ENCODE results near the gene CCDC12. TPM values are rescaled to one million over a fixed set of nuclear protein-coding genes. Genes with fewer than 3 reads are reported as not detected.

CCDC12 gene
- total and polyA plus RNA-seq, 2 of the 13 experiments (the other 11 are each of a cell fraction or from before 2014, with no cell fraction given): 30.1 to 49.5 TPM

GRCh38 chr3:46976326-46977190 is at the start of gene CCDC12 (continued):
- no peak for TF ChIP-seq CEBPZ (IDR thresholded peaks at IDR 0.05; ENCODE audit: low read length)
- TF ChIP-seq STAG1 (CRISPR knock-in tag; IDR thresholded peaks at IDR 0.05): peak; percentile 33; the same call in 1 of the 2 replicates
- TF ChIP-seq BRCA1 (CRISPR knock-in tag; IDR thresholded peaks at IDR 0.05): peak; percentile 69; the same call in 1 of the 2 replicates
- TF ChIP-seq ZNF276 (CRISPR knock-in tag; IDR thresholded peaks at IDR 0.05; ENCODE audit: low read depth): no peak
- peak; percentile 38; the same call in 1 of the 2 replicates for TF ChIP-seq SP5 (CRISPR knock-in tag; IDR thresholded peaks at IDR 0.05; ENCODE audit: borderline replicate concordance, low read depth)
- TF ChIP-seq ZNF564 (CRISPR knock-in tag; IDR thresholded peaks at IDR 0.05): peak; percentile 74; the same call in 1 of the 2 replicates
- TF ChIP-seq HHEX (CRISPR knock-in tag; IDR thresholded peaks at IDR 0.05): no peak
- TF ChIP-seq ZBTB7B (CRISPR knock-in tag; IDR thresholded peaks at IDR 0.05): 0 out of 2 replicates have a peak, but pooled peaks have one; percentile 50
- TF ChIP-seq ZNF282 (IDR thresholded peaks at IDR 0.05; ENCODE audit: partially characterized antibody): no peak
- no peak for TF ChIP-seq SKIL (CRISPR knock-in tag; IDR thresholded peaks at IDR 0.05; ENCODE audit: borderline replicate concordance)
- TF ChIP-seq WIZ (CRISPR knock-in tag; IDR thresholded peaks at IDR 0.05): 0 out of 2 replicates have a peak, but pooled peaks have one; percentile 49
- TF ChIP-seq FIP1L1 (IDR thresholded peaks at IDR 0.05; ENCODE audit: borderline replicate concordance, insufficient read depth, low read depth, low read length): 0 out of 2 replicates have a peak, but pooled peaks have one; percentile 81
- TF ChIP-seq SUZ12 (IDR thresholded peaks at IDR 0.05; ENCODE audit: low read depth, low read length): peak; percentile 24; the same call in 1 of the 2 replicates
- 0 out of 2 replicates have a peak, but pooled peaks have one; percentile 60 for TF ChIP-seq ZBED4 (CRISPR knock-in tag; IDR thresholded peaks at IDR 0.05; ENCODE audit: borderline replicate concordance)
- no peak for TF ChIP-seq PHB2 (IDR thresholded peaks at IDR 0.05; ENCODE audit: partially characterized antibody)
- TF ChIP-seq U2AF2 (IDR thresholded peaks at IDR 0.05; ENCODE audit: low read depth, low read length): no peak
